H1 (cell line): ENCODE data around the gene ATXN7. TPM values are rescaled to one million over a fixed set of nuclear protein-coding genes. Genes with fewer than 3 reads are reported as not detected.

Experiments
- BACH1 ChIP-seq: IDR thresholded peaks from 2 replicates; pipeline ENCODE4 v1.6.1; 2012; ENCODE audit warnings: low read length, improper control_type of control experiment
- CHD2 ChIP-seq: IDR thresholded peaks from 2 replicates; pipeline ENCODE4 v1.6.1; 2012; ENCODE audit warnings: low read length, improper control_type of control experiment
- GABPA ChIP-seq: IDR thresholded peaks from 2 replicates; pipeline ENCODE4 v1.6.1; 2011; ENCODE audit warnings: mild to moderate bottlenecking, low read length, moderate library complexity, borderline replicate concordance; ENCODE audit not compliant: insufficient read depth
- JUND ChIP-seq: IDR thresholded peaks from 2 replicates; pipeline ENCODE4 v1.6.1; 2011; ENCODE audit warnings: mild to moderate bottlenecking, improper control_type of control experiment, low read length
- KDM1A ChIP-seq: fragments of 200-600, 300-600 bp; sonication (generic); IDR thresholded peaks from 2 replicates; pipeline ENCODE4 v1.7.1; 2016; ENCODE audit warnings: mild to moderate bottlenecking, low read length, borderline replicate concordance
- SAP30 ChIP-seq: fragments of 300-600 bp; sonication (generic); IDR thresholded peaks from 2 replicates; pipeline ENCODE4 v1.7.1; 2012; ENCODE audit warnings: low read length, moderate library complexity, mild to moderate bottlenecking, inconsistent platforms; ENCODE audit not compliant: insufficient read depth, insufficient replicate concordance
- polyA plus RNA-seq, 7 experiments: library from polyadenylated mRNA; depleted of rRNA in 3 of 7; stranded (reverse) in 5 of 7; unstranded in 2 of 7; fragments of >200 nt in 5 of 7; fragments of 200-250 nt in 2 of 7; gene quantifications; 1 replicate in 5 of 7; 2 replicates in 1 of 7; 4 replicates in 1 of 7; pipeline versions ENCODE4 v1.2.1 to v1.2.3, GENCODE V29; 2011 to 2013; ENCODE audit warnings: missing spikeins in 2 of 7, mixed read lengths in 2 of 7
- total RNA-seq: library from RNA; stranded (reverse); fragmentation: NEBNext Ultra II Directional; extraction: Animal tissue kit (Norgen Biotek cat#: 25700); gene quantifications from 2 replicates; pipeline ENCODE4 v1.2.1, GENCODE V29; 2021

Gene ATXN7
- total and polyA plus RNA-seq, 2 of the 8 experiments (the other 6 are each of a cell fraction or from before 2014, with no cell fraction given) = 15.5 to 16.8 TPM

DNA sequence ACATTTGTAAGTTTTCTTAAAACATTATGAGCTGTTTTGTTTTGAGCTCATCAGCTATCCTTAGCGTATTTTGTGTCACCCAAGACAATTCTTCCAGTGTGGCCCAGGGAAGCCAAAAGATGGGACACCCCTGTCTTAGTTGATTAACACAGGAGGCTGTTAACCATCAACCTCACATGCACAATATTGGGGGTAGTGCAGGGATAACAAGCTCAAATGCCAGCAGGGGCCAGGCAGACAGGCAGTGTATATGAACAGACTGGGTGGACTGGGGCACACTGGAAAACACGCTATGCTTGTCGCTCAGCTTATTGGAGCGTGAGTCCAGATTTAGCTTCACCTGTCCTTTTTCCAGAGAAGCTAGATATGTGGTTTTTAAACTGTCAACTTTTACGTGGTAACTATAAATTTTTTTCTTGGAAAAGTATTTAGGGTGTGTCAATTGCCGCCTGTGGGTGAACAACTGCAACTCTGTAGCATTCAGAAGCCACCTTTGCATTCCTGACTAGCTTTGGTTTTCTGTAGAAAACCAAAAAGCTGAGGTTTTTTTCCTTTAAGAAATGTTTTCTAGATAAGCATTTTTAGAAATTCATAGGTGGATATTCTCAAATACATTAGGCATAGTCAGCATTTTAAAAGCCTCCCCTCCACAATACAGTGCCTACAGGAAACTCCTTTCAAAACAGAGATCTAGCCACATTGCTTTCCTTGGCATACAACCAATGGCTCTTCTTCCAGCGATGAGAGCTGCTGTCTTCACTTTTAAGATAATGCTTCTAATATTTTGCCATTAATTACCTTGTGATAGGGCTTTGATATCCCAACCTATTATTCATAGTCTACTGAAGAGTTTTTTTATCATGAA lies 145.1 kb downstream of the ATXN7 start (continued):
- TF ChIP-seq BACH1 (no peak), CHD2 (no peak), JUND (no peak), GABPA (no peak), SAP30 (no peak), KDM1A (no peak)
